LNCaP clone FGC (cell line): ENCODE data around the gene METTL1.

ENCODE experiments used
- DNase-seq: peaks from one replicate; pipeline ENCODE4 v3.0.0-alpha.2; 2011; ENCODE audit warnings: low read depth
- H3K4me3 ChIP-seq: 2 replicates; pipeline ENCODE4 v1.5.1; 2011; ENCODE audit warnings: mild to moderate bottlenecking, low read depth, low read length, control low read depth
- CTCF ChIP-seq: IDR thresholded peaks from 2 replicates; pipeline ENCODE4 v1.5.1; 2012; ENCODE audit warnings: mild to moderate bottlenecking; ENCODE audit not compliant: control insufficient read depth, insufficient read depth; ENCODE audit errors: extremely low read depth

Gene METTL1

DNA sequence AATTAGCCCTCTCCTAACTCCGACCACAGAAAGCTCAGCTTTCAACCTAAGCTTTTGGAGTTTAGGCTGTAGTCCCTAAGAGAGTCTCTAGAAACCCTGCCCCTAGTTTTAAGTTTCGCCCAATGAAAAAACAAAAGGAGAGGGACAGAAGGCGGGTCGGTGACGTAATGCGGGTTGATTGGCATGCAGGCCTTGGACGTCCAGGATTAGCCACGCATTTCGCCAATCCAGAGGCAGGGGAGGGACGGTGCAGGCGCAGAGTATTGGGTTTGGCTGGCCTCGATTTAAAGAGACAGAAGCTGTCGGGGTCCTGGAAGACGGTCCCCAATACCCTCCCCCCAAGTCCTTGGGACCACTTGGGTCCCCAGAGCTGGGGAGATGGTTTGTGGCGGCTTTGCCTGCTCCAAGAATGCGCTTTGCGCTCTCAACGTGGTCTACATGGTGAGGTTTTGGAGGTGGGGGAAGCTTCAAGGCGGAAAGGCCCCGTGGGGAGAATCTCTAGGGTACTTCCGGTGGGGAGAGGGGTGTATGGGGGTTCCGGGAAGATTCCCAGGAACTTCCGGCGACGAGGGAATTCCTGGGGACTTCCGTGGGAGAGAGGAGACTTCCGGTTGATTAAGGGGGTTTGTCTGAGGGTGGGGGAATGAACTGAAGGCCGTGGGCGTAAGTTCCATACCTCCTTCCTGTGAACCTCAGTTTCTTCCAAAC, 27.0 kb downstream of the METTL1 start, which contains the start of gene TSPAN31:
Gene TSPAN31, plus strand, starts transcription at position 263 of the 708 bp plus-strand sequence. Its CDS starts 116 bp downstream, at position 379.
- H3K4me3 ChIP-seq, result peak within 1 kb of the TSS; percentile 71
- peak; percentile 98 for DNase-seq
- TF ChIP-seq CTCF, result no peak

GRCh38 chr12:57744194-57744776, 27.6 kb downstream of the METTL1 start:
- peak overlapping the region; percentile 71 for H3K4me3 ChIP-seq
- TF ChIP-seq CTCF, result no peak
- DNase-seq, result no peak

- H3K4me3 ChIP-seq, result peak overlapping the region; percentile 71
- TF ChIP-seq CTCF, result no peak
- no peak for DNase-seq
These were observed 28.1 kb downstream of the METTL1 start for GRCh38 chr12:57743769-57744168.

DNA sequence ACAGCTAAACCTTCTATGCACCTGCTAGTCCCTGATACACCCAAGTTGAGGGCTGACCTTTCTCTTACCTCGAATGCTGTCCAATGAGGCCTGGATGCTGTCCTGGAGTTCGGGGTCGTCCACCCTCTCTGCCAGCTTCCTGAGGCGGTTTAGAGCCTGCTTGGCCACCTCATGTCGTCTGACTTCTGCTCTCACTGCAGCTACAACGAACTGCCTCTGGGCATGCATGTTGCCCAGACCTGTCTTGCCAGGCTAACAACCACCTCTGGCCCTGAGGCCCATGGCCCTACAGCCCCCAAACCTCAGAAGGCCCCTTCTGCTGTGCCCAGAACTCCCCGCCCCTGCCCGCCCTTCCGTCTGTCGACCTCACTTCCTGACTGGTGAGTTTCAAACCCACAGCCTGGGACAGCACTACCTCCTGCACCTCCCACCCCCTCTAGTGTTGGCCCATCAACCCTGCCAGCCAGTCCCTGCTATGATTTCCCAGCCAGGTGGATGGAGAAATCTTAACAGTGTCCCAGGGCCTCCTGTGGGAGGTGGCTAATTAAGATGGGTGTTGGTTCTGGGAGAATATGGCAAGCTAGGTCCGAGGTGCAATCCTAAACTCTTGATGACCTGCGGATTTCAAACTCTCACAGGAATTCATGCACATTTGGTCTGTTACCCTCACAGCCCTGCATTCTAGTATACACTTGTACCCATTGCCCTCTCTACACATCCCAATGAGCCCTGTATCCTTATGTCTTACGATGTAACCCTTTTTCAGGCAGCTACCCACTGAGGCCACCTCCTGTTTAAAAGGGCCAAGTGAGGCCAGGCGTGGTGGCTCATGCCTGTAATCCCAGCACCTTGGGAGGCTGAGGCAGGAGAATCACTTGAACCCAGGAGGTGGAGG, 29.8 kb downstream of the METTL1 start:
- no peak for DNase-seq
- no peak overlapping the region for H3K4me3 ChIP-seq
- no peak for TF ChIP-seq CTCF

- no peak for TF ChIP-seq CTCF
- no peak overlapping the region for H3K4me3 ChIP-seq
- no peak for DNase-seq
These were observed 30.5 kb downstream of the METTL1 start for GRCh38 chr12:57741413-57741789.

DNA sequence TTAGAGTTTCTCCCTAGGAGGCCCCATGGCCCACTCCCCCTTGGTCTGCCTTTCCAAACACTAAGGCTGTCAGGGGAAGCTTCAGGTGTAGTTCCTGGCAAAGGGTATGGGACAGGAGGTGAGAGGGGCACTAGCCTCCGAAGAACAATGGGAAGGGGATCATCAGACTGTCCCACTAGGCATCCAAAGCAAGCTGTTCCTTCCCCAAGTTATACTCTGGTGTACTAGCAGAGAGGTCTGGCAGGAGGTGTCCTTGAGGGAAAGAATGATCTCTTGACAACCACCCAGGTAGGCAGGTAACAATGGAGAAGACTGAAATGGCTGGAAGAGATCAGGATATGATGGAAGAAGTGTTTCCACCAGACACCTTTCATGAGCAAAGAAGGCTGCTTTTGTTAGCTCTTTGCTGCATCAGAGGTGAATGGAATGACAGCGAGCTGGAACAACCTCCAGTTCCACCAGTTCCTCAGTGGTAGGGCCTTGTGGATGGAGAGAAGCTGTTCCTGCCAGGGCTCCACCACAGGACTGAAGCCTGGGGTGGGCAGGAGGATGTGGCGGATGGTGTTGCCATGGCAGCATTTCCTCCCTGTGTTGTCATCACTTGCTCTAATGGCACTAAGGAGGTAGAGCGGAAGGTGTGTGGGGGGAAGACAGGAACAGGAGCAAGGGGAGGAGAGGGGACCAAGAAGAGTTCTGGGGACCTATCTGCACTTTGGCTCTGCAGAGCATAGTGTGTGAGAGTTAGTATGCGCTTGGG, 31.1 kb downstream of the METTL1 start:
- no peak overlapping the region for H3K4me3 ChIP-seq
- TF ChIP-seq CTCF, result no peak
- no peak for DNase-seq
